NT2/D1 (cell line): Measurements from ENCODE around the gene NDUFAF2.

Experiments used
- SUZ12 ChIP-seq: IDR thresholded peaks from 2 replicates; pipeline ENCODE4 v1.6.1; 2011; ENCODE audit not compliant: insufficient read length, insufficient read depth; ENCODE audit errors: extremely low read depth
- YY1 ChIP-seq: IDR thresholded peaks from 2 replicates; pipeline ENCODE4 v1.6.1; 2011; ENCODE audit not compliant: insufficient read length, insufficient read depth
- ZNF274 ChIP-seq: IDR thresholded peaks from 2 replicates; pipeline ENCODE4 v1.6.1; 2011; ENCODE audit warnings: mild to moderate bottlenecking, low read depth, low read length

DNA sequence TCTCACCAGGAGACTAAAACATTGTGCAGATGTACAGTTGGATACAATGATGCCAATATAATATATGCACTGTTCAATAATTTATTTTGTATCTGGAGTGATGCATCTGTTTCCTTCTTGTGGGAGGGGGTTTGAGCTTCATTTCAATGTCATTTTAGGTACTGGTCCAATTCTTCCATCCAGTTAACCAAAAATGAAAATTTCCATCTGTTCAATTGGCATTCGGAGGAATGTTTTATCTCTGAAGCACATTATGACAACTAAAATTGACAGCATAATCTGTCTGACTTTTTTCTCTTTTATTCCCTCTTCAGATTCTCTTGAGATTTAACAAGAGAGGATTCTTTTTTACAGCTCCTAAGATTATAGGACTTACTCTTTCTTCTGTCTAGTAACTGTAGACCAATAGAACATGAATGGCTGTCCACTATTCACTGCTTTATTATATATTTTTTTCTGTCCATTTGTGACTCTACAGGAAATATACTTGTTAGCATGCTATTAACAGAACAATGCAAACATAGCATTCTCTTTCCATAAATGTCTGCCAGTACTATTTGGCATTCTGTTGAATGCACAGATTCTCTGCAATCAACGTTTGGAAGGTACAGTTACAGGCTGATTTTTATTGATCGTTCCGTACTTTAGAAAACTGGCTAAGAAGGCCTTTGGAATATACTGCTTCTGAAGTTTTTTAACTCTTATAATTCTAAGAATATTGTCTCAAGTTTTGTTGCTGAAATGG is 57.8 kb downstream of the NDUFAF2 start:
- no peak for TF ChIP-seq SUZ12
- no peak for TF ChIP-seq ZNF274
- no peak for TF ChIP-seq YY1
